Measurements from ENCODE around the gene KRT31.
"Not testable (repeated sequence)": the region's sequence is repeated elsewhere in the genome, so short reads cannot be mapped to it uniquely, and the experiment has no call there.

KRT31 gene

DNA sequence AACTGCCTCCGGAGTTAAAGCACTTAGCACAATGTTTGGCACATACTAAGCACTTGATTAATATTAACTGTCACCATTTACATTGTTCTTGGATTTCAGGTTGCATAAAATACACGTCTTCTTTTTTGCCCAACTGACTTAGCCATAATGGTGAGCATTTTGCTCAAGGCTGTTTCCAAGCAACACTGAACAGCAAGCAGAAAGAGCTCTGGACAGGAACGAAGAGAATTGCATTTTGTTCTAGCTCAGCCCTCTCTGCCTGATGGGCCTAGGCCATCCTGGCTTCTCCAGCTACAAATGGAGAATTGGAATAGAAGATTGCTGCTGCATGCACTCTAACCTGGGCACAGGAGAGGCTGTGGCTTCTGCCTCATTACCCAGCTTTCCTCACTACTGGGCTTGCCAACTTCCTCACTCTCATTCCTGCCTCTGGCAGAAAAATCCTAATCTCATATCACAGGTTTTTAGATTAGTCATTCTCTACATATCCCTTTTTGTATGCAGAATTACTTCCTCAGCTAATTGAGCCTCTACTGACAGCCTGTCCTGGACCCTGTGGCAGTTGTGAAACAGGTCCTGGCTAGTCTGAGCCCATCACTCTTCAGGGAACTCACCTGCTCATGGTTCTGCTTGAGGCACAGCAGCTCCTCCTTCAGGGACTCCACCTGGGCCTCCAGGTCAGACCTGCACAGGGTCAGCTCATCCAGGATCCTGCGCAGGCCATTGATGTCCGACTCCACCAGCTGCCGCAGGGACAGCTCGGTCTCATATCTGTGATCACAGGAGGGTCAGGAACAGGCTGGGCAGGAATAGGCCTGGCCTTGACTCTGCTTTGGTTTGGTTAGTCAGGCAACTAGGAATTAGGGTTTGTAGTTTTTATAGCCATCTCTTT, 49.3 kb downstream of the KRT31 start:
- H3K27me3 ChIP-seq, result no peaks in the 10 kb centered on the region
- no peak for TF ChIP-seq Cebpa-rat (IDR thresholded peaks at IDR 0.05)
- H3K9me3 ChIP-seq, result peaks cover 10% of the 10 kb centered on the region
- no peaks in the 10 kb centered on the region for H4K20me1 ChIP-seq
- H3K36me3 ChIP-seq, result no peaks in the 10 kb centered on the region
- no peak overlapping the region for H3K27ac ChIP-seq
- H3K4me1 ChIP-seq, result no peaks in the 10 kb centered on the region
- H3K9ac ChIP-seq, result no peak overlapping the region
- H3K4me2 ChIP-seq, result no peak overlapping the region
- H3K4me3 ChIP-seq, result no peak overlapping the region

DNA sequence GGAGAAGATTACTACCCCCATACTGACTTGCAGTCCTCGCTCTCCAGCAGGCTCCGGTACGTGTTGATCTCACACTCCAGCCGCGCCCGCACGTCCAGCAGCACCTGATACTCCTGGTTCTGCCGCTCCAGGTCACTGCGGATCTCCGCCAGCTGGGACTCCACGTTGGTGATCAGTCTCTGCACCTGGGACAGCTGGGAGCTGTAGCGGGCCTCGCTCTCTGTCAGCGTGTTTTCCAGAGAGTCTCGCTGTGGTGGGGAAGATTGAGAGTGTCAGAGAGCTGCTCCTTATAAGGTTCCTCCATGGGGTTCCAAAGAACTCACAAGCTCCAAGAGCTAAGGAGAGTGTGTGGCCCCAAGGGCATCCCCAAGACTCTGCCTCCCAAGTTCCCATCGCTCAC, 51.0 kb downstream of the KRT31 start:
- H3K27me3 ChIP-seq, result not testable (repeated sequence)

DNA sequence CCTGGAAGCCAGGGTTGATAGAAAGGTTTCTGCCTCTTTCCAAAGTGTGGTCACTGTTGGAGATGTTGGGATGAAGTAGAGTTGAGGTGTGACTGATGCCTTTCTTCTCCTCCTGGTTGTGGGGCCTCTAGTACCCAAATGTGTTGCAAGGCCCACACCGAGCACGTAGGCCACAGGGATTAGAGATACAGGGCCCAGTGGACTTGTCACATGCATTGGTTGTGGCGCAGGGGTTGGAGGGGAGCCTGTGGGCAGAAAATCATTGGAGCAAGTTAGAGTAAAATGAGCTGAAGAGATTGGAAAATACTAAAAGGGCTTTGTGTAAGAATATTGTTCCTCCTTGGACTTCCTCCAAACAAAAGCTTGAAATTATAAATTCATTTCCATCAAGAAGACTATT, 51.4 kb downstream of the KRT31 start:
- Histone ChIP-seq H3K9ac (no peak overlapping the region), H3K36me3 (no peaks in the 10 kb centered on the region), H3K27me3 (no peaks in the 10 kb centered on the region), H3K4me2 (no peak overlapping the region), H3K4me3 (no peak overlapping the region), H3K27ac (no peak overlapping the region), H3K9me3 (peaks cover 31% of the 10 kb centered on the region), H4K20me1 (no peaks in the 10 kb centered on the region), H3K4me1 (no peaks in the 10 kb centered on the region)
- TF ChIP-seq Cebpa-rat (IDR thresholded peaks at IDR 0.05), result no peak

More for the DNA sequence above, 51.0 kb downstream of the KRT31 start:
- H3K4me2 ChIP-seq, H3K36me3 ChIP-seq, H3K9ac ChIP-seq, H4K20me1 ChIP-seq, H3K4me3 ChIP-seq, H3K4me1 ChIP-seq, H3K27ac ChIP-seq: not testable (repeated sequence)
- peaks cover 27% of the 10 kb centered on the region for H3K9me3 ChIP-seq
